HL-60 (cell line): ENCODE measurements around the gene PIAS2.
"Not testable (repeated sequence)": the region's sequence is repeated elsewhere in the genome, so short reads cannot be mapped to it uniquely, and the experiment has no call there.

ENCODE experiments used
- DNase-seq, 2 experiments: peaks; one replicate each; pipeline ENCODE4 v3.0.0-alpha.2; 2010 to 2020; ENCODE audit warnings: low read depth in 1 of 2, low spot score in 1 of 2
- H3K27ac ChIP-seq: fragments of 250-450 bp; sonication (Bioruptor Pico); replicated peaks from 2 replicates; pipeline ENCODE4 v1.5.1; 2020; ENCODE audit warnings: mild to moderate bottlenecking, moderate library complexity
- H3K27me3 ChIP-seq: fragments of 250-450 bp; sonication (Bioruptor Pico); 2 replicates; pipeline ENCODE4 v1.5.1; 2021; ENCODE audit warnings: mild to moderate bottlenecking, moderate library complexity; ENCODE audit not compliant: insufficient read depth, poor library complexity, severe bottlenecking
- H3K4me3 ChIP-seq: replicated peaks from 2 replicates; pipeline ENCODE4 v1.5.1; 2011; ENCODE audit warnings: mild to moderate bottlenecking, control low read depth, low read length; ENCODE audit not compliant: insufficient read depth
- CTCF ChIP-seq: IDR thresholded peaks from one replicate; pipeline ENCODE4 v1.5.1; 2011; ENCODE audit warnings: low read length, control low read depth, inconsistent platforms; ENCODE audit not compliant: insufficient read depth
- GABPA ChIP-seq: IDR thresholded peaks from 2 replicates; pipeline ENCODE4 v1.6.1; 2012; ENCODE audit warnings: low read depth
- POLR2AphosphoS5 ChIP-seq: IDR thresholded peaks from 2 replicates; pipeline ENCODE4 v1.6.1; 2012; ENCODE audit warnings: low read depth
- REST ChIP-seq: IDR thresholded peaks from 2 replicates; pipeline ENCODE4 v1.6.1; 2012; ENCODE audit warnings: low read depth; ENCODE audit not compliant: insufficient replicate concordance
- SPI1 ChIP-seq: IDR thresholded peaks from 2 replicates; pipeline ENCODE4 v1.6.1; 2012; ENCODE audit warnings: low read depth, mild to moderate bottlenecking, borderline replicate concordance

The PIAS2 gene

DNA sequence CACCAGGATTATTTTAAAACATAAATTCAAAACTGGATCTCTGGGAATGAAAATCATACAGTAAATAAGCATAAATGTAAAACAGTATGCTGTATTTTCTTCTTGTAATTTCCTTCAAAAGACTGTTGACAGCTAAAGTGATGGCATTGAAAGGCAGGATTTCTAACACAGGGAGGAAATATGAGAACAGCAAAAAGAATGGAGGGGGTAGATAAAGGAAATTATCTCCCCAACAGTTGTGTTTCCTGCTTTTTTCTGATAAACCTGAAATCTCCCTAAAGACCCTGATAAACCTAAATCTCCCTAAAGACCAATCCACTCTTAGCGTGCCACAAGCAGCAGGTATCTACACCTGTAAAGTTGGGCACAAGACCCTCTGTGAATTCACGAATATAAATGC, 50.8 kb downstream of the PIAS2 start:
- no peaks in the 10 kb centered on the region for H3K27me3 ChIP-seq
- TF ChIP-seq CTCF (no peak), GABPA (no peak), SPI1 (no peak), REST (no peak), POLR2AphosphoS5 (no peak)
- DNase-seq: no peak
- no peak overlapping the region for H3K27ac ChIP-seq
- H3K4me3 ChIP-seq: no peak overlapping the region

- not testable (repeated sequence) for H3K4me3 ChIP-seq, DNase-seq, H3K27me3 ChIP-seq, H3K27ac ChIP-seq
These were observed 52.1 kb downstream of the PIAS2 start for GRCh38 chr18:46865245-46865644.

GRCh38 chr18:46859855-46860254, 57.5 kb downstream of the PIAS2 start:
- TF ChIP-seq POLR2AphosphoS5 (no peak), CTCF (no peak), REST (no peak), GABPA (no peak), SPI1 (no peak)
- Histone ChIP-seq H3K27ac (no peak overlapping the region), H3K27me3 (no peaks in the 10 kb centered on the region), H3K4me3 (no peak overlapping the region)
- no peak for DNase-seq

DNA sequence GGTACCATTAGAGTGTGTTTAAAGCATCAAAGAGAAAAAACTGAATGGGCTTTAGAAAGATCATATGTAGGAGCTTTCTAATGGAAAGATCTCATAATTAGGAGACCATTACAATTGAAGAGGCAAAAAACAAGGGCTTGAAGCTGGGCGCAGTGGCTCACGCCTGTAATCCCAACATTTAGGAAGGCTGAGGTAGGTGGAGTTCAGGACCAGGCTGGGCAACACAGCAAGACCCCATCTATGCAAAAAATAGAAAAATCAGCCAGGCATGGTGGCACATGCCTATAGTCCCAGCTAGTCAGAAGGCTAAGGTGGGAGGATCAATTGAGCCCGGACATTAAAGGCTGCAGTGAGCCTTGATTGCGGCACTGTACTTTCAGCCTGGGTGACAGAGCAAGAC, 59.0 kb downstream of the PIAS2 start:
- Histone ChIP-seq H3K4me3 (no peak overlapping the region), H3K27ac (no peak overlapping the region), H3K27me3 (no peaks in the 10 kb centered on the region)
- DNase-seq: no peak
- TF ChIP-seq POLR2AphosphoS5: no peak
- TF ChIP-seq CTCF: no peak
- no peak for TF ChIP-seq GABPA
- no peak for TF ChIP-seq SPI1
- TF ChIP-seq REST: no peak
